Loucy (cell line): ENCODE data around the gene FAM3B.

Experiments used
- H2AFZ ChIP-seq: fragments of 200-600 bp; sonication (generic); 2 replicates; pipeline ENCODE4 v1.6.0; 2016; ENCODE audit warnings: antibody characterized with exemption, mild to moderate bottlenecking, low read length, moderate library complexity
- H3F3A ChIP-seq: fragments of 200-600 bp; 2 replicates; pipeline ENCODE4 v1.6.0; 2016; ENCODE audit warnings: antibody characterized with exemption, low read depth, mild to moderate bottlenecking
- H3K27me3 ChIP-seq: fragments of 200-600 bp; sonication (generic); 2 replicates; pipeline ENCODE4 v1.6.1; 2014; ENCODE audit warnings: low read length, mild to moderate bottlenecking; ENCODE audit not compliant: insufficient read depth, poor library complexity, severe bottlenecking
- H3K36me3 ChIP-seq: fragments of 200-600 bp; sonication (generic); 2 replicates; pipeline ENCODE4 v1.6.1; 2016; ENCODE audit warnings: low read length; ENCODE audit not compliant: insufficient read depth
- H3K4me1 ChIP-seq: fragments of 200-600 bp; sonication (generic); 2 replicates; pipeline ENCODE4 v1.5.1; 2014; ENCODE audit warnings: low read length, mild to moderate bottlenecking; ENCODE audit not compliant: insufficient read depth, poor library complexity, severe bottlenecking
- H3K4me2 ChIP-seq: fragments of 200-600 bp; sonication (generic); 2 replicates; pipeline ENCODE4 v1.6.0; 2014; ENCODE audit warnings: antibody characterized with exemption, low read length, low read depth, mild to moderate bottlenecking; ENCODE audit not compliant: poor library complexity, severe bottlenecking
- H3K4me3 ChIP-seq: fragments of 200-600 bp; sonication (generic); 2 replicates; pipeline ENCODE4 v1.5.1; 2014; ENCODE audit warnings: low read length, mild to moderate bottlenecking, mixed read lengths; ENCODE audit not compliant: poor library complexity, severe bottlenecking
- H3K79me2 ChIP-seq: fragments of 200-600 bp; sonication (generic); 2 replicates; pipeline ENCODE4 v1.6.1; 2014; ENCODE audit warnings: low read length; ENCODE audit not compliant: insufficient read depth
- H3K9ac ChIP-seq: fragments of 200-600 bp; sonication (generic); 2 replicates; pipeline ENCODE4 v1.6.0; 2014; ENCODE audit warnings: mild to moderate bottlenecking, low read depth, low read length, moderate library complexity; ENCODE audit not compliant: poor library complexity, severe bottlenecking
- H3K9me2 ChIP-seq: fragments of 200-600 bp; sonication (generic); replicated peaks from 2 replicates; pipeline ENCODE4 v1.6.1; 2016; ENCODE audit warnings: low read depth, low read length, mixed read lengths
- H3K9me3 ChIP-seq: fragments of 200-600 bp; sonication (generic); 2 replicates; pipeline ENCODE4 v1.6.1; 2014; ENCODE audit warnings: mild to moderate bottlenecking, antibody characterized with exemption, low read length, low read depth; ENCODE audit not compliant: insufficient read depth
- H4K20me1 ChIP-seq: fragments of 200-600 bp; sonication (generic); 2 replicates; pipeline ENCODE4 v1.6.0; 2014; ENCODE audit warnings: antibody characterized with exemption, low read length, mild to moderate bottlenecking; ENCODE audit not compliant: insufficient read depth, poor library complexity, severe bottlenecking
- EZH2phosphoT487 ChIP-seq: fragments of 200-600 bp; IDR thresholded peaks from 2 replicates; pipeline ENCODE4 v1.6.1; 2018; ENCODE audit warnings: antibody characterized with exemption, mild to moderate bottlenecking, moderate library complexity, borderline replicate concordance
- TF ChIP-seq, protein P1 (sequence below): fragments of 200-600 bp; sonication (generic); conservative IDR thresholded peaks from 2 replicates; pipeline ENCODE4 v1.5.1; 2014; ENCODE audit warnings: mild to moderate bottlenecking, antibody characterized with exemption, low read length

FAM3B gene

GRCh38 chr21:41365377-41366107 lies 48.9 kb downstream of the FAM3B start:
- Histone ChIP-seq H3K9ac (no peak overlapping the region), H3F3A (peaks cover 18% of the 10 kb centered on the region; the same call in 1 of the 2 replicates), H3K9me2 (no peaks in the 10 kb centered on the region), H2AFZ (no peak overlapping the region), H3K27me3 (no peaks in the 10 kb centered on the region), H3K4me1 (peaks cover 46% of the 10 kb centered on the region), H3K4me2 (no peak overlapping the region), H3K4me3 (no peak overlapping the region), H3K36me3 (no peaks in the 10 kb centered on the region), H4K20me1 (no peaks in the 10 kb centered on the region), H3K9me3 (no peaks in the 10 kb centered on the region), H3K79me2 (peaks cover 21% of the 10 kb centered on the region)
- TF ChIP-seq, protein P1, sequence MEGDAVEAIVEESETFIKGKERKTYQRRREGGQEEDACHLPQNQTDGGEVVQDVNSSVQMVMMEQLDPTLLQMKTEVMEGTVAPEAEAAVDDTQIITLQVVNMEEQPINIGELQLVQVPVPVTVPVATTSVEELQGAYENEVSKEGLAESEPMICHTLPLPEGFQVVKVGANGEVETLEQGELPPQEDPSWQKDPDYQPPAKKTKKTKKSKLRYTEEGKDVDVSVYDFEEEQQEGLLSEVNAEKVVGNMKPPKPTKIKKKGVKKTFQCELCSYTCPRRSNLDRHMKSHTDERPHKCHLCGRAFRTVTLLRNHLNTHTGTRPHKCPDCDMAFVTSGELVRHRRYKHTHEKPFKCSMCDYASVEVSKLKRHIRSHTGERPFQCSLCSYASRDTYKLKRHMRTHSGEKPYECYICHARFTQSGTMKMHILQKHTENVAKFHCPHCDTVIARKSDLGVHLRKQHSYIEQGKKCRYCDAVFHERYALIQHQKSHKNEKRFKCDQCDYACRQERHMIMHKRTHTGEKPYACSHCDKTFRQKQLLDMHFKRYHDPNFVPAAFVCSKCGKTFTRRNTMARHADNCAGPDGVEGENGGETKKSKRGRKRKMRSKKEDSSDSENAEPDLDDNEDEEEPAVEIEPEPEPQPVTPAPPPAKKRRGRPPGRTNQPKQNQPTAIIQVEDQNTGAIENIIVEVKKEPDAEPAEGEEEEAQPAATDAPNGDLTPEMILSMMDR: no peak
- no peak for TF ChIP-seq EZH2phosphoT487

- Histone ChIP-seq H2AFZ (no peak overlapping the region), H4K20me1 (peaks cover 5% of the 10 kb centered on the region), H3K4me1 (peaks cover 44% of the 10 kb centered on the region), H3K36me3 (no peaks in the 10 kb centered on the region), H3F3A (peaks cover 13% of the 10 kb centered on the region; the same call in 1 of the 2 replicates), H3K79me2 (peaks cover 32% of the 10 kb centered on the region), H3K4me3 (no peak overlapping the region), H3K27me3 (no peaks in the 10 kb centered on the region), H3K9me3 (no peaks in the 10 kb centered on the region), H3K4me2 (no peak overlapping the region), H3K9ac (no peak overlapping the region), H3K9me2 (no peaks in the 10 kb centered on the region)
- TF ChIP-seq, protein P1: no peak
- TF ChIP-seq EZH2phosphoT487: no peak
Observed at GRCh38 chr21:41366522-41367151, 50.0 kb downstream of the FAM3B start.

GRCh38 chr21:41367301-41367944 lies 50.8 kb downstream of the FAM3B start:
- peaks cover 40% of the 10 kb centered on the region for H3K79me2 ChIP-seq
- peaks cover 7% of the 10 kb centered on the region; the same call in 1 of the 2 replicates for H3F3A ChIP-seq
- H2AFZ ChIP-seq: no peak overlapping the region
- H3K27me3 ChIP-seq: no peaks in the 10 kb centered on the region
- TF ChIP-seq, protein P1: no peak
- no peak for TF ChIP-seq EZH2phosphoT487
- no peak overlapping the region for H3K4me3 ChIP-seq
- peaks cover 13% of the 10 kb centered on the region for H4K20me1 ChIP-seq
- no peak overlapping the region for H3K4me2 ChIP-seq
- no peak overlapping the region for H3K9ac ChIP-seq
- peaks cover 45% of the 10 kb centered on the region for H3K4me1 ChIP-seq
- H3K9me3 ChIP-seq: no peaks in the 10 kb centered on the region
- H3K9me2 ChIP-seq: no peaks in the 10 kb centered on the region
- no peaks in the 10 kb centered on the region for H3K36me3 ChIP-seq
